ENCODE data around the gene MAP4K1. TPM values are rescaled to one million over a fixed set of nuclear protein-coding genes. Genes with fewer than 3 reads are reported as not detected.
A peak's percentile ranks its signal among the peaks of the same experiment; 100 is the strongest.

MAP4K1 gene
- total and polyA plus RNA-seq, 2 of the 13 experiments (the other 11 are each of a cell fraction or from before 2014, with no cell fraction given) = 0.24 to 0.89 TPM

GRCh38 chr19:38658462-38659306 is 40.9 kb upstream of the MAP4K1 start (continued):
- TF ChIP-seq, protein P1, sequence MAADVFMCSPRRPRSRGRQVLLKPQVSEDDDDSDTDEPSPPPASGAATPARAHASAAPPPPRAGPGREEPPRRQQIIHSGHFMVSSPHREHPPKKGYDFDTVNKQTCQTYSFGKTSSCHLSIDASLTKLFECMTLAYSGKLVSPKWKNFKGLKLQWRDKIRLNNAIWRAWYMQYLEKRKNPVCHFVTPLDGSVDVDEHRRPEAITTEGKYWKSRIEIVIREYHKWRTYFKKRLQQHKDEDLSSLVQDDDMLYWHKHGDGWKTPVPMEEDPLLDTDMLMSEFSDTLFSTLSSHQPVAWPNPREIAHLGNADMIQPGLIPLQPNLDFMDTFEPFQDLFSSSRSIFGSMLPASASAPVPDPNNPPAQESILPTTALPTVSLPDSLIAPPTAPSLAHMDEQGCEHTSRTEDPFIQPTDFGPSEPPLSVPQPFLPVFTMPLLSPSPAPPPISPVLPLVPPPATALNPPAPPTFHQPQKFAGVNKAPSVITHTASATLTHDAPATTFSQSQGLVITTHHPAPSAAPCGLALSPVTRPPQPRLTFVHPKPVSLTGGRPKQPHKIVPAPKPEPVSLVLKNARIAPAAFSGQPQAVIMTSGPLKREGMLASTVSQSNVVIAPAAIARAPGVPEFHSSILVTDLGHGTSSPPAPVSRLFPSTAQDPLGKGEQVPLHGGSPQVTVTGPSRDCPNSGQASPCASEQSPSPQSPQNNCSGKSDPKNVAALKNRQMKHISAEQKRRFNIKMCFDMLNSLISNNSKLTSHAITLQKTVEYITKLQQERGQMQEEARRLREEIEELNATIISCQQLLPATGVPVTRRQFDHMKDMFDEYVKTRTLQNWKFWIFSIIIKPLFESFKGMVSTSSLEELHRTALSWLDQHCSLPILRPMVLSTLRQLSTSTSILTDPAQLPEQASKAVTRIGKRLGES (CRISPR knock-in tag; IDR thresholded peaks at IDR 0.05; ENCODE audit: borderline replicate concordance) = no peak
- TF ChIP-seq ZBTB10 (CRISPR knock-in tag; IDR thresholded peaks at IDR 0.05; ENCODE audit: borderline replicate concordance) (no peak), SIX1 (CRISPR knock-in tag; IDR thresholded peaks at IDR 0.05; ENCODE audit: borderline replicate concordance) (0 out of 2 replicates have a peak, but pooled peaks have one; percentile 22), AFF4 (CRISPR knock-in tag; IDR thresholded peaks at IDR 0.05) (0 out of 2 replicates have a peak, but pooled peaks have one; percentile 40), NFYC (CRISPR knock-in tag; IDR thresholded peaks at IDR 0.05) (peak; percentile 67), EED (CRISPR knock-in tag; IDR thresholded peaks at IDR 0.05) (no peak), HDAC6 (IDR thresholded peaks at IDR 0.05; ENCODE audit: low read depth, low read length) (no peak), ZNF713 (CRISPR knock-in tag; IDR thresholded peaks at IDR 0.05) (0 out of 2 replicates have a peak, but pooled peaks have one; percentile 47), SSRP1 (CRISPR knock-in tag; IDR thresholded peaks at IDR 0.05) (peak; percentile 59; the same call in 1 of the 2 replicates), EP300 (IDR thresholded peaks at IDR 0.05; ENCODE audit: low read depth in 2 of 2, low read length in 2 of 2) (peak; percentile 36 to 62; a peak in 1 of 4 replicates), EP300 (CRISPR knock-in tag; IDR thresholded peaks at IDR 0.05; ENCODE audit: borderline replicate concordance) (no peak), NFYB (CRISPR knock-in tag; IDR thresholded peaks at IDR 0.05) (peak; percentile 62), MED13 (CRISPR knock-in tag; IDR thresholded peaks at IDR 0.05) (no peak)
- TF ChIP-seq, protein P2, sequence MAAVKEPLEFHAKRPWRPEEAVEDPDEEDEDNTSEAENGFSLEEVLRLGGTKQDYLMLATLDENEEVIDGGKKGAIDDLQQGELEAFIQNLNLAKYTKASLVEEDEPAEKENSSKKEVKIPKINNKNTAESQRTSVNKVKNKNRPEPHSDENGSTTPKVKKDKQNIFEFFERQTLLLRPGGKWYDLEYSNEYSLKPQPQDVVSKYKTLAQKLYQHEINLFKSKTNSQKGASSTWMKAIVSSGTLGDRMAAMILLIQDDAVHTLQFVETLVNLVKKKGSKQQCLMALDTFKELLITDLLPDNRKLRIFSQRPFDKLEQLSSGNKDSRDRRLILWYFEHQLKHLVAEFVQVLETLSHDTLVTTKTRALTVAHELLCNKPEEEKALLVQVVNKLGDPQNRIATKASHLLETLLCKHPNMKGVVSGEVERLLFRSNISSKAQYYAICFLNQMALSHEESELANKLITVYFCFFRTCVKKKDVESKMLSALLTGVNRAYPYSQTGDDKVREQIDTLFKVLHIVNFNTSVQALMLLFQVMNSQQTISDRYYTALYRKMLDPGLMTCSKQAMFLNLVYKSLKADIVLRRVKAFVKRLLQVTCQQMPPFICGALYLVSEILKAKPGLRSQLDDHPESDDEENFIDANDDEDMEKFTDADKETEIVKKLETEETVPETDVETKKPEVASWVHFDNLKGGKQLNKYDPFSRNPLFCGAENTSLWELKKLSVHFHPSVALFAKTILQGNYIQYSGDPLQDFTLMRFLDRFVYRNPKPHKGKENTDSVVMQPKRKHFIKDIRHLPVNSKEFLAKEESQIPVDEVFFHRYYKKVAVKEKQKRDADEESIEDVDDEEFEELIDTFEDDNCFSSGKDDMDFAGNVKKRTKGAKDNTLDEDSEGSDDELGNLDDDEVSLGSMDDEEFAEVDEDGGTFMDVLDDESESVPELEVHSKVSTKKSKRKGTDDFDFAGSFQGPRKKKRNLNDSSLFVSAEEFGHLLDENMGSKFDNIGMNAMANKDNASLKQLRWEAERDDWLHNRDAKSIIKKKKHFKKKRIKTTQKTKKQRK (IDR thresholded peaks at IDR 0.05; ENCODE audit: low read length) = no peak

All from HepG2 (cell line).